ENCODE results near the gene TBC1D1.
"Not testable (repeated sequence)": the region's sequence is repeated elsewhere in the genome, so short reads cannot be mapped to it uniquely, and the experiment has no call there.

The TBC1D1 gene

GRCh38 chr4:38020386-38020785, 129.5 kb downstream of the TBC1D1 start:
- DNase-seq = no peak

GRCh38 chr4:38020961-38021360, 130.1 kb downstream of the TBC1D1 start:
- DNase-seq = not testable (repeated sequence)

GRCh38 chr4:38021751-38022150, 130.9 kb downstream of the TBC1D1 start:
- DNase-seq = no peak

- no peak for DNase-seq
Measured at GRCh38 chr4:38023347-38024205, 132.7 kb downstream of the TBC1D1 start.

GRCh38 chr4:38024206-38024509, 133.3 kb downstream of the TBC1D1 start:
- DNase-seq = peak; percentile 51

GRCh38 chr4:38025665-38026064, 134.8 kb downstream of the TBC1D1 start:
- no peak for DNase-seq

- DNase-seq = peak; percentile 11
Measured at GRCh38 chr4:38026158-38026740, 135.4 kb downstream of the TBC1D1 start.

GRCh38 chr4:38030023-38030422, 139.1 kb downstream of the TBC1D1 start:
- DNase-seq = no peak

- peak; percentile 77 for DNase-seq
Measured at GRCh38 chr4:38034986-38035882, 144.3 kb downstream of the TBC1D1 start.

- DNase-seq = peak; percentile 10
Measured at GRCh38 chr4:38036548-38036947, 145.7 kb downstream of the TBC1D1 start.

GRCh38 chr4:38037612-38038011, 146.7 kb downstream of the TBC1D1 start:
- no peak for DNase-seq

GRCh38 chr4:38040619-38041018, 149.7 kb downstream of the TBC1D1 start:
- DNase-seq = no peak

GRCh38 chr4:38044060-38044459, 153.2 kb downstream of the TBC1D1 start:
- DNase-seq = no peak

- DNase-seq = no peak
Measured at GRCh38 chr4:38045289-38045988, 154.6 kb downstream of the TBC1D1 start.

GRCh38 chr4:38046727-38047489, 156.0 kb downstream of the TBC1D1 start:
- DNase-seq = no peak

GRCh38 chr4:38049545-38050170, 158.8 kb downstream of the TBC1D1 start:
- no peak for DNase-seq

- no peak for DNase-seq
Measured at GRCh38 chr4:38050560-38051350, 159.9 kb downstream of the TBC1D1 start.

GRCh38 chr4:38055566-38055965, 164.7 kb downstream of the TBC1D1 start:
- DNase-seq = no peak

GRCh38 chr4:38056011-38056685, 165.3 kb downstream of the TBC1D1 start:
- no peak for DNase-seq

- no peak for DNase-seq
Measured at GRCh38 chr4:38058151-38058550, 167.3 kb downstream of the TBC1D1 start.

All from hematopoietic multipotent progenitor cell treated with erythropoietin and hydrocortisone succinate and interleukin-3 and kit ligand, for 8 days (in vitro differentiated cells).